ENCODE data around the gene LRCH1.
A peak's percentile ranks its signal among the peaks of the same experiment; 100 is the strongest.

The LRCH1 gene

GRCh38 chr13:46536341-46536740, 16.6 kb upstream of the LRCH1 start:
- DNase-seq, result no peak

- DNase-seq, result no peak
Observed at GRCh38 chr13:46539231-46539630, 13.7 kb upstream of the LRCH1 start.

- DNase-seq, result no peak
Observed at GRCh38 chr13:46541210-46541609, 11.8 kb upstream of the LRCH1 start.

- no peak for DNase-seq
Observed at GRCh38 chr13:46542833-46543232, 10.1 kb upstream of the LRCH1 start.

- no peak for DNase-seq
Observed at GRCh38 chr13:46543287-46543686, 9.7 kb upstream of the LRCH1 start.

- DNase-seq, result no peak
Observed at GRCh38 chr13:46544208-46544607, 8.8 kb upstream of the LRCH1 start.

- no peak for DNase-seq
Observed at GRCh38 chr13:46544811-46545210, 8.2 kb upstream of the LRCH1 start.

- no peak for DNase-seq
Observed at GRCh38 chr13:46546084-46546768, 6.7 kb upstream of the LRCH1 start.

- no peak for DNase-seq
Observed at GRCh38 chr13:46550822-46551221, 2.1 kb upstream of the LRCH1 start.

GRCh38 chr13:46551410-46552302, 1.3 kb upstream of the LRCH1 start:
- DNase-seq, result peak; percentile 48 to 65

- no peak for DNase-seq
Observed at GRCh38 chr13:46552303-46552682, 677 bp upstream of the LRCH1 start.

GRCh38 chr13:46553521-46553885, 533 bp downstream of the LRCH1 start:
- no peak for DNase-seq

- DNase-seq, result peak; percentile 60 to 61
Observed at GRCh38 chr13:46553886-46554858, 1.2 kb downstream of the LRCH1 start.

- DNase-seq, result no peak
Observed at GRCh38 chr13:46554951-46555350, 2.0 kb downstream of the LRCH1 start.

GRCh38 chr13:46555722-46556417, 2.9 kb downstream of the LRCH1 start:
- DNase-seq, result no peak

- no peak for DNase-seq
Observed at GRCh38 chr13:46556418-46556779, 3.4 kb downstream of the LRCH1 start.

GRCh38 chr13:46559272-46559805, 6.4 kb downstream of the LRCH1 start:
- DNase-seq, result no peak

GRCh38 chr13:46560778-46561177, 7.8 kb downstream of the LRCH1 start:
- DNase-seq, result no peak

- no peak for DNase-seq
Observed at GRCh38 chr13:46561286-46561685, 8.3 kb downstream of the LRCH1 start.

GRCh38 chr13:46561691-46562090, 8.7 kb downstream of the LRCH1 start:
- no peak for DNase-seq

- no peak for DNase-seq
Observed at GRCh38 chr13:46562152-46562551, 9.2 kb downstream of the LRCH1 start.

- DNase-seq, result no peak
Observed at GRCh38 chr13:46562581-46562980, 9.6 kb downstream of the LRCH1 start.

All from stimulated activated CD4-positive, alpha-beta T cell treated with anti-CD3 and anti-CD28 coated beads, Interleukin-4, amount 100 ng/mL, for 4 hours (primary cell).